Skeletal muscle cell (primary cell): Measurements from ENCODE around the gene PGC.

Source experiments
- DNase-seq: peaks from one replicate; pipeline ENCODE4 v3.0.0-alpha.2; 2010; ENCODE audit warnings: low read depth
- H3K4me3 ChIP-seq: 2 replicates; pipeline ENCODE4 v1.5.1; 2011; ENCODE audit warnings: low read depth, mild to moderate bottlenecking, control low read depth, low read length, moderate library complexity

PGC gene

DNA sequence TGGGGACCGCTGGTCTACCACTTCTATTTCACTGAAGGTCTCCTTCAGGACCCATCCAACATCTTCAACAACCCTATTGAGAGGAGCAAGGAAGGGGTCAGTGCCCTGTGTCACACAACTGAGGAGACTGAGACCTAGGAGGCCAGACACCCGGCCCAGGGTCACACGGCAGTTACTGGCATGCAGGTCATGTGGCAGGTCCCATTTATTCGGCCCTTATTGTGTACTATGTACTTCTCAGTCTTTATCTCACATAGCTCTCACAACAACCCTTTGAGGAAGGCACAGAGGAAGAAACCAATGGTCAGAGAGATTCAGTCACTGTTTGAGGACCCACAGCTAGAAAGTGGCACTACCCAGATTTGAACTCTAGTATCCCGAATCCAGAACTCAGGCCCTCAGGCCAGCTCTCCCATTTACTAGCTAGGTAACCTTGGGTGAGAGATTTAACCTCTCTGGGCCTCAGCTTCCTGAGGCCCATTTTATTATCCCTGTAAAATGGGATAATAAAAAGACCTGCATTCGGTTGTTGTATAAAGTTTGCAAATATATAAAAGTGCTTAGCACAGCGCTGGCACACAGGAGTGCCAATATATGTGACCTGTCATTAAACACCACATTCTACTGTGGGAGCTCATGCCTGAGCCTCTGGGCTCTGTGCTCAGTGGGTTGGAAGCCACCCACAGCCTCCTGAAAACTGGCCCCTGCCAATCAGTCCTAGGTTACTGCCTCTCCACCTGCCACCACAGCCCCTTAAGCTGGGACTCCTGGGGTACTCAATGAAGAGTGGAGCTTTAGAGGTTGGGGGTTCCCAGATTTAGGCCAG is 27.5 kb downstream of the PGC start:
- no peak overlapping the region for H3K4me3 ChIP-seq
- no peak for DNase-seq

DNA sequence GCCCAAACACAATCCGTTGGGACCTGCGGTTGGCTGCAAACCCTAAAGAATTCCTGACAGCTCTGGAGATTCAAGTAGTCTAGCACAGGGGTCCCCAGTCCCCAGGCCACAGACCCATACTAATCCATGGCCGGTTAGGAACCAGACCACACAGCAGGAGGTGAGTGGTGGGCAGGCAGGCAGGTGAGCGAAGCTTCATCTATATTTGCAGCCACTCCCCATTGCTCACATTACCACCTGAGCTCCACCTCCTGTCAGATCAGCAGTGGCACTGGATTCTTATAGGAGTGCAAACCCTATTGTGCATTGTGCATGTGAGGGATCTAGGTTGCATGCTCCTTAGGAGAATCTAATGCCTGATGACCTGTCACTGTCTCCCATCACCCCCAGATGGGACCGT is 28.4 kb downstream of the PGC start:
- H3K4me3 ChIP-seq = no peak overlapping the region
- DNase-seq = no peak

GRCh38 chr6:41717392-41717736 is 29.8 kb downstream of the PGC start:
- no peak for DNase-seq
- H3K4me3 ChIP-seq = no peak overlapping the region

GRCh38 chr6:41716516-41717391 is 30.4 kb downstream of the PGC start:
- DNase-seq = no peak
- H3K4me3 ChIP-seq = no peak overlapping the region

- H3K4me3 ChIP-seq = no peak overlapping the region
- DNase-seq = no peak
These were observed 31.2 kb downstream of the PGC start for GRCh38 chr6:41715795-41716515.

DNA sequence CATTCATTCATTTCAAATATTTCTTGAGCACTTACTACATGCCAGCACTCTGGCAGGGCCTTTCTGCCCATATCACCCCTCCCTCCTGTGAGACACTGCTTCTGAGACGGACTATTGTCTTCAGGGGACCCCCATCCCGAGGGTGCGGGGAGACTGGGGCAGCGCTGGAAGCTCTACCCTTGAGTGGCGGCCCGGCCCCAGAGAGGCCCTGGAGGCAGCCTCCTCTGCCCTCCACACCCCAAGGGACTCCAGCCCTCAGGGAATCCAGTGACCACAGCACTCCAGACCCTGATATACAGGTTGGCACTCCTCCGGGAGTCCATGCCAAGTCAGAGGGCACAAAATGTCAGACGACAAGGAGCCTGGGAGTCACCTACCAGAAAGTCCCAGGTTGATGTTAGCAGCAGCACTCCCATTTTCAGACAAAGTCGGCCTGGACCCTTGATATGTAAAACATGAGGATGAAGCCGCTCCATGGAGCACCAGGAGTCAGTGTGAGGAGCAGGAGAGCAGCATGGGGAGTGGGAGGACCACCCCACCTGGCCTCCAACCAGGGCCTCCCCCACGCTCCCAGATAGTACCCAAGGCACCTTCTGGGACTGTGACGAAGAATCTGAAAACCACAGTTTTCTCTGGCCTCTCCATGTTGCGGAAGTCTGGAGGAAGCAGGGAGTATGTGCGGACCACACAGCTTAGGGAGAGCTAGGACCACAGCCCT is 32.5 kb downstream of the PGC start:
- H3K4me3 ChIP-seq = no peak overlapping the region

GRCh38 chr6:41713650-41714291 is 33.4 kb downstream of the PGC start:
- DNase-seq = no peak
- H3K4me3 ChIP-seq = no peak overlapping the region

More for the DNA sequence above, 32.5 kb downstream of the PGC start:
- DNase-seq = no peak

- no peak for DNase-seq
These were observed 34.0 kb downstream of the PGC start for GRCh38 chr6:41713159-41713649.

GRCh38 chr6:41712651-41713103 is 34.5 kb downstream of the PGC start:
- no peak overlapping the region for H3K4me3 ChIP-seq
- no peak for DNase-seq

More at GRCh38 chr6:41713159-41713649, 34.0 kb downstream of the PGC start:
- no peak overlapping the region for H3K4me3 ChIP-seq

DNA sequence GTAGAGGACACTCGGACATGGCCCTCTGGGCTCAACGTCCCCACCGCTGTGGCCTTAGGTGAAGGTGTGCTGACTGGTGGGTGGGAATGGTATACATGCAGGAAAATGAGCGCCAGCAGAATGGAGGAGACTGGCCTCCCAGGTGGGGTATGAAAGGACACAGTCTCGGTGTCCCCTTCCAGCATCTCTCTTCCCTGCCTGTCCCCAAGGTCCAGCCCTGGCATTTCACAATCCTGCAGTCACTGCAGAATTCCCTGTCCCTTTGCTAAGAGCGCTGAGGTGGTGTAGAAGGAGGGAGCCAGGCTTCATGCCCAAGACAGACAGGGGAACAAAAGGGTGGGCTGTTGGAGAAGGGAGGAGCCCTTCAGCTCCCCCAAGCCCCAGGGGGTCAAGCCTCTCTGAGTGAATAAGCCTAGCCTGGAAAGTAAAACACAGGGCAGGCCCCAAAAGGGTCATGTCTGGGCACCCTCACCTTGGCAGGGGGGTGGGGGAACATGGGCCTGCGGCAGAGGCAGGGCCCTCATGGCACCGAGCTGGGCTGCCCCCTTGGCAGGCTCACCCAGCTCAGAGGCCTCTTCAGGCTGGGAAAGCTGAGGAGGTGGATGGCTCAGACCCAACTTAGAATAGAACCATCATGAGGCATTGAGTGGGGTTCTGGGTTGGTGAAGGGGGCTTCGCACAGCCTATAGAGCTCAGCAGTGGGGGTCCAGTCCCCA is 35.7 kb downstream of the PGC start:
- DNase-seq = no peak
- H3K4me3 ChIP-seq = no peak overlapping the region

DNA sequence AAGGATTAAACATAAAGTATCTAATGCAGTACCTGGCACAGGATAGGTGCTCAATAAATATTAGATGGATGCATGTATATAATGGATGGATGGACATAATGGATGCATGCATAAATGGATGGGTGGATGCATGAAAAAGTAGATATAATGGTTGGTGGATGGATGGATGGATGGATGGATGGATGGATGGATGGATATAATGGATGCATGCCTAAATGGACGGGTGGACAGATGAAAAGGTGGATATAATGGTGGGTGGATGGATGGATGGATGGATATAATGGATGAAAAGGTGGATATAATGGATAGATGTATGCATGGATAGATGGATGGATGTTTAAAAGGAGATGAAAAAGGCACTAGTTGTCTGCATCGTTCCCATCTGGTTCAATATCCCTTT is 37.8 kb downstream of the PGC start:
- no peak for DNase-seq
- H3K4me3 ChIP-seq = no peak overlapping the region

- no peak for DNase-seq
- H3K4me3 ChIP-seq = no peak overlapping the region
These were observed 38.3 kb downstream of the PGC start for GRCh38 chr6:41708856-41709255.

GRCh38 chr6:41707565-41708200 is 39.5 kb downstream of the PGC start:
- DNase-seq = no peak
- H3K4me3 ChIP-seq = no peak overlapping the region

DNA sequence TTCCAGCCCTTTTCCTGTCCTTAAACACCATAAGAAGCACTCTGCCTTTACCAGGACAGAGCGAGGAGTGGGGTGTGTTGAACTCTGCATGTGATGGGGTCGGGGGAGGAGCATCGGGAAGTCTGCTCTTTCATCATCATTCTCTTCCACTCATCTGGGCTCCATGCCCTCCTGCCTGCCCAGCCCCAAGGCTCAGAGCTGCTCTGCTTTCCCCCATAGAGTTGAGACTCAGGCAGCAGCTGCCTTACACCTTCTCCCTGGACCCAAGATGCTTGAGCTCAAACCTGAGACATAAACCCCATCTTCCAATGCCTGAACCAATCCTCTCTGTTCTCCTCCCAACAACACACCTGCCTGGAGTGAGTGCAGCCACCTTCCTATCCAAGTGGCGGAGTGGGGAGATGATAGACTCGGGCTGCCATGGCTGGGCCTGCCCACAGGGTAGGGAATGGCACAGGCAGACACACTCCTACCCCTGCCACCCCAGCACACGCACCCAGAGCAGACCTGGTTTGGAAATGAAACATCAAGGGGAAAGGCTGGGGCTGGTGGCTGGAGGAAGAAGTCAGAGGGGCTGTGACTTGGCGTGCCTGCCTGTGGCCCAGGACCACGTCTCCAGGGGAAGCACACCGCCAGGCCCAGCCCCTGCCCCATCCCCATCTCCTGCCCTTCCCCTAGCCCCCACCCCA is 40.2 kb downstream of the PGC start:
- H3K4me3 ChIP-seq = no peak overlapping the region
- peak; percentile 31 for DNase-seq

DNA sequence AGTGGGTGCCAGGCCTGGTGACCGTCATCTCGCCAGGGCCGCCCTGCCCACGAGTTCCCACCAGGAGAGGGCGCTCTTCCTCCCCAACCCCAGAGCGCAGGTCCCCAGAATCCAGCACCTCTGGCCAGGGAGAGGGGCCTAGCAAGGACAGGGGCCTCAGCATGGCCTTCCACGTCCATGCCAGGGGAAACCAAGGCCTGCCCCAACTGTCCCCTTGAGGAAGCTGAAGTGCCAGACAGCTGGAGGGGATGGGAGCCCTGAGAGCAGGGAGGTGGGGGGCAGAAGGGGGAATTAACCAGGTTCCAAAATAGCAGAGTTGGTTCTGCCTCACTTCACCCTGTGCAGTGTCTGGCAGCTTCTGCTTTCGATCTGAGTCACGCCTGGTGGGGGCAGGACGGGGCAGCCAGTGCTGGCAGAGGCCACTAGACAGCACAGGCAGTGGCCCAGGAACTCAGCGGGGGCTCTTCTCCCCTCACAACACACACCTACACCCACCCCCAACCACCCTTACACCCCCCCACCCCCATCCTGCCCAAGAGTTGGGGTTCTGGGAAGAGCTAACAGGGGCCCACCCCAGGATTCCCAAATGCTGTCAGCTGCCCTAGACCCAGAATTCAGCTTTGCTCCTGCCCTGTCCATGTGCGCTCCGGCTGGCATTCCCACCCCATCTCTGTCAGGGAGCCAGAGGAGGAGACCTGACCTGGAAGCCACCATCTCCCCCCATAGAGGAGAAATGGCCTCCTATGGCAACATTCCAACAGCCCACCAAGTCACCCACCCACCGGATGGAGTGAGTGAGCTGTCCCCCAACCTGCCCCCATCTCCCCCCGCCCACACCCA is 41.0 kb downstream of the PGC start:
- no peak overlapping the region for H3K4me3 ChIP-seq

DNA sequence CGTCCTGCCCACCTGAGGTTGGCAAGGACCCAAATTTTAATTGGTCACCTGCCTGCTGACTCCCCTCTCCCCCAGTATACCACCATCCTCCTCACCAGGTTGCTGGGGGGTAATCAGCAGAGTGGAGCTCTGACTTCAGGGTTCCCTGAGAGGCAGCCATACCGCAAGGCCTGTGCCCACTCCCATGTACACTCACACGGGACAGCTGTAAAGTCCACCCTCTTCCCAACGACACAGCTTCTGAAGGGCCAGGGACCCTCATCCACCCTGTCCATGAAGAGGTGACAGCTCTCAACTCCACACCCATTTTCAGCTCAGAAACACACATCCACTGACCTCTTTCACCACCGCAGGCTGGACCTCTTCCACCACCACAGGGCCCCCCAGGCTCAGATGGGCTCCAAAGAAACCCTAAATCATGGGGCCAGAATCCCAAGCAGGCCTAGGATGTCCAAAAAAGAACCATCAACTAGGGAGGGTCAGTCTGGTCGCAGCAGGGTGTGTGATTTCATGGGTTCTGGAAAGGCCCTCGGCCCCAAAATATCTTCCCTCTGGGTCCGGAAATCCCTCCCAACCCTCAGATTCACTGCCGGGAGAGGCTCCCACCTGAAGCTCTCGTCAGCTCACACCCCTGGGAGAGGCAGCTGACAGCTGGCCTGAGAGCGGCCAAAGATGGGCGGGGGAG is 41.7 kb downstream of the PGC start:
- no peak for DNase-seq
- no peak overlapping the region for H3K4me3 ChIP-seq

More for the DNA sequence above, 41.0 kb downstream of the PGC start:
- no peak for DNase-seq
